Brain microvascular endothelial cell (primary cell): ENCODE results near the gene ASIC1.

ENCODE experiments used
- DNase-seq: peaks from one replicate; pipeline ENCODE4 v3.0.0-alpha.2; 2020
- H3K27ac ChIP-seq: fragments of 250-450 bp; sonication (Bioruptor Pico); 2 replicates; pipeline ENCODE4 v1.5.1; 2020; ENCODE audit warnings: mild to moderate bottlenecking, moderate library complexity
- H3K27me3 ChIP-seq: fragments of 250-450 bp; sonication (Bioruptor Pico); replicated peaks from 2 replicates; pipeline ENCODE4 v1.5.1; 2020; ENCODE audit warnings: mild to moderate bottlenecking
- H3K36me3 ChIP-seq: fragments of 250-450 bp; sonication (Bioruptor Pico); replicated peaks from 2 replicates; pipeline ENCODE4 v1.5.1; 2020; ENCODE audit warnings: mild to moderate bottlenecking
- H3K4me3 ChIP-seq: 2 replicates; pipeline ENCODE4 v1.5.1; 2011; ENCODE audit warnings: low read depth, mild to moderate bottlenecking, control low read depth, low read length, moderate library complexity
- in situ Hi-C: cut with HindIII; loops from 2 replicates; pipeline ENCODE4 v1.10.0; 2017; ENCODE audit warnings: low sequenced_read_pairs, low pct_ligation_motif_present
- TF ChIP-seq, protein P1 (sequence below): IDR thresholded peaks from 2 replicates; pipeline ENCODE4 v1.5.1; 2011; ENCODE audit warnings: low read depth, mild to moderate bottlenecking, moderate library complexity, low read length, control low read depth, inconsistent platforms; ENCODE audit errors: missing control alignments

Gene ASIC1

DNA sequence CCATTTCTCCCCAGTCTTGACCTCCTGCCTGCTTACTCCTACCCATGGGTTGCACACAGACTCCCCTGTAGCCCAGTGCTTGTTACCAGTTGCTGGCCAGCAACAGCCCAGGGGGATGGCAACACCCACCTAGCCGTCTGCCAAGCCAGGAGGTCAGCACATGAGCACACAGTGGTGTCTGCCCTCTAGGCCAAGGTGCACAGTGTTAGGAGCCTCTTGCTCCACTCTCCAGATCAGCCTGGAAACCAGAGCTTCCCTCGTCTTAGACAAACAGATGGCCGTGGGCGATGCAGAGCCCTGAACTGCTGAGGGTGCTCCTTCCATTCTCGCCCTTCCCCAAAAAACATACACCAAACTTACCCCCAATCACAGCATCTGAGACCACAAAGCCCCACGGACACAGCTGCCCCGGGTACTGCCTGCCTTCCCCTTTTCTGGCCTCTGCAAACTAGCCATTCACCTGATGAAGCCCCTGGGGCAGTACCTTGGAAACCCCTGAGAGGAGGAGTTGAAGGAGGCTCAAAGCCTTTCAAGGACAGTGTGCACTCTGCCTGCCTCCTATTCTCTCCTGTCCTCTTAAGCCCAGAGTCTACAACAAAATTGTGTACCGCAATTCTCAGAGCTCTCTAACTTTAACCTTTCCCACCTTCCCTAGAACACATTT is 45.4 kb downstream of the ASIC1 start:
- DNase-seq, result no peak
- Histone ChIP-seq H3K4me3 (no peak overlapping the region), H3K36me3 (peaks cover 23% of the 10 kb centered on the region), H3K27me3 (no peaks in the 10 kb centered on the region), H3K27ac (no peak overlapping the region)
- TF ChIP-seq, protein P1, sequence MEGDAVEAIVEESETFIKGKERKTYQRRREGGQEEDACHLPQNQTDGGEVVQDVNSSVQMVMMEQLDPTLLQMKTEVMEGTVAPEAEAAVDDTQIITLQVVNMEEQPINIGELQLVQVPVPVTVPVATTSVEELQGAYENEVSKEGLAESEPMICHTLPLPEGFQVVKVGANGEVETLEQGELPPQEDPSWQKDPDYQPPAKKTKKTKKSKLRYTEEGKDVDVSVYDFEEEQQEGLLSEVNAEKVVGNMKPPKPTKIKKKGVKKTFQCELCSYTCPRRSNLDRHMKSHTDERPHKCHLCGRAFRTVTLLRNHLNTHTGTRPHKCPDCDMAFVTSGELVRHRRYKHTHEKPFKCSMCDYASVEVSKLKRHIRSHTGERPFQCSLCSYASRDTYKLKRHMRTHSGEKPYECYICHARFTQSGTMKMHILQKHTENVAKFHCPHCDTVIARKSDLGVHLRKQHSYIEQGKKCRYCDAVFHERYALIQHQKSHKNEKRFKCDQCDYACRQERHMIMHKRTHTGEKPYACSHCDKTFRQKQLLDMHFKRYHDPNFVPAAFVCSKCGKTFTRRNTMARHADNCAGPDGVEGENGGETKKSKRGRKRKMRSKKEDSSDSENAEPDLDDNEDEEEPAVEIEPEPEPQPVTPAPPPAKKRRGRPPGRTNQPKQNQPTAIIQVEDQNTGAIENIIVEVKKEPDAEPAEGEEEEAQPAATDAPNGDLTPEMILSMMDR, result no peak
- in situ Hi-C loops, result no loop called here

DNA sequence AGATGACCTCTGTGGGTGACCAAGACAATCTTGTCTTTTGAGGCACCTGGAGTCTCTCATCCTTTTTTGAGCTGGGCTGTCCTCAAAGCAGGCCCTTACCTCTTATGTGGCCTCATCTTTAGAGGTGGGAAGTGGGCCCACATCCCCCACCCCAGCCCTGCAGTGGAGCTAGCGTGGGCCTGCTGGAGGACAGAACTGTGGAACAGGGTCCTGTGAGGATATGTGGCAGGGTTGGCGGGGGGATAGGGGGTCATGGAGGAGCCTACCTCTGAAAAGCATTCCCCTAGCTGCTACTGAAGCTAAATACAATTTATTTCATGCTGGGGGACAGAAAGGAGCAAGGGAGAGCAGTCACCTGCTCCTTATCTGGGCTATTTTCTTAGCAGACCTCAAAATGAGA is 46.0 kb downstream of the ASIC1 start:
- Histone ChIP-seq H3K4me3 (no peak overlapping the region), H3K27me3 (no peaks in the 10 kb centered on the region), H3K36me3 (peaks cover 17% of the 10 kb centered on the region), H3K27ac (no peak overlapping the region)
- TF ChIP-seq, protein P1, result no peak
- DNase-seq, result no peak
- in situ Hi-C loops, result no loop called here

DNA sequence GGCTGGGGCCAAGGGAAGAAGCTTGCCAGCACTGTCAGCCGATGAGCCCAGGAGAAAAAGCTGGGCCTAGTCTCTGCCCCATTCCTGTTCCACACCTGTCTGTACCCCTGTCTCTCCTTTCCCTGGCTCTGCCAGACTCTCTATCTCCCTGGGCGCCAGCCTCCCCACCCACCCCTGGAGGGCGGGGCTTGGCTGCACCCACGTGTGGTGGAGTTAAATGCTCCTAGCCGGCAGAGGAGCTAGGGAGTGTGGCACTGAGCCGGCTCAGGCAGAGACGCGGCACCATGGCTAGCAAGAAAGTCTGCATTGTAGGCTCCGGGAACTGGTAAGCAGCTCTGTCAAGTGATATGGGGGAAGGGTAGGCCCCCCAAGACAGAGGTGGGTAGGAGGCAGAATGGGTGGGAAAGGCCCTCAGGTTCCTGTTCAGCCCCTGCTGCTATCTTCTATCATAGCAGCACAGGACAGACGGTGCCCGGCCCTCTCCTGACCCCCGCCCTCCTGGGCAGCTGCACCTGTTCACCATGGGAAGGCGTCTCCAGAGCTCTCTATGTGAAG is 46.4 kb downstream of the ASIC1 start, which contains the start of gene GPD1:
TSS of gene GPD1 (plus strand) at position 242 of the 555 bp plus-strand sequence. CDS start at position 285, 43 bp downstream.
- H3K36me3 ChIP-seq, result peaks cover 12% of the 10 kb centered on the region
- DNase-seq, result no peak
- in situ Hi-C loops, result no loop called here
- no peak within 1 kb of the TSS for H3K27ac ChIP-seq
- H3K4me3 ChIP-seq, result no peak within 1 kb of the TSS
- TF ChIP-seq, protein P1, result no peak
- no peaks in the 10 kb centered on the region for H3K27me3 ChIP-seq

DNA sequence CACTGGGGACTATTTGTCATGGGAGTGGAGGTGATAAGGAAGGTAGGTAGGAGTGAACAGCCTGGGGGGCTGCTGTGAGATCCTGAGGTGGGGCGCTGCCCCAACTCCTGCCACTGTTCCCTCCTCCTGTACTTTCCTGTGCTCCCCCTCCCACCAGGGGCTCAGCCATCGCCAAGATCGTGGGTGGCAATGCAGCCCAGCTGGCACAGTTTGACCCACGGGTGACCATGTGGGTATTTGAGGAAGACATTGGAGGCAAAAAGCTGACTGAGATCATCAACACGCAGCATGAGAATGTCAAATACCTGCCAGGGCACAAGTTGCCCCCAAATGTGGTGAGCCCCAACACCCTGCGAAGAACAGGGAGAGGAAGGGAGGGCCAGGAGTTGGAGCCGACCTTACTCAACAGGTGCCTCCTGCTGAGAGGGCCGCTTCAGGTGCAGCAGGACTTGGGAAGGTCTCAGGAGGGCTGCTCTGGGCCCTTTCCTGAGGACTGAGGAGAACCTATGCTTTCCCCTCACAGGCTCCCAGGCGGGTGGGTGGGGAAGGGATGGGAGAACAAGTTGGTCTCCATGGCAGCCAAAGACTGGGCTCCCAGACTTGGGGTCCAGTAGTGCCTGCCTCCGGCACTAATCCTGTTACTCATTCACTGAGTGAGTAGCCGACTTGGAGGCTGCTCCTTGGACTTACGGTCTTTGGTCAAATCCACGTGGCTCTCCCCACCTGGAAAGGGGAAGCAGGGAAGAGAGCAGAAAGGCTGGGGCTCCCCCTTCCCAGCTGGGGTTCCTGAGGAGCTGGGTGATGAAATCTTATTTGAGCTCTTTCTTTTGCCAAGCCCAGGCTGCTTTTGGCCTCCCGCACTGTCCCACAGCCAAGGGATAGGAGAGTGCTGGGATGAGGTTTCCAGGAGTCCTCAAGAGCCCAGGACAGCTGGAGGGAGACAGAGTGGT is 47.3 kb downstream of the ASIC1 start:
- TF ChIP-seq, protein P1, result no peak
- H3K27ac ChIP-seq, result no peak overlapping the region
- H3K27me3 ChIP-seq, result no peaks in the 10 kb centered on the region
- no peak for DNase-seq
- H3K36me3 ChIP-seq, result peaks cover 4% of the 10 kb centered on the region
- no peak overlapping the region for H3K4me3 ChIP-seq
- in situ Hi-C loops, result no loop called here

DNA sequence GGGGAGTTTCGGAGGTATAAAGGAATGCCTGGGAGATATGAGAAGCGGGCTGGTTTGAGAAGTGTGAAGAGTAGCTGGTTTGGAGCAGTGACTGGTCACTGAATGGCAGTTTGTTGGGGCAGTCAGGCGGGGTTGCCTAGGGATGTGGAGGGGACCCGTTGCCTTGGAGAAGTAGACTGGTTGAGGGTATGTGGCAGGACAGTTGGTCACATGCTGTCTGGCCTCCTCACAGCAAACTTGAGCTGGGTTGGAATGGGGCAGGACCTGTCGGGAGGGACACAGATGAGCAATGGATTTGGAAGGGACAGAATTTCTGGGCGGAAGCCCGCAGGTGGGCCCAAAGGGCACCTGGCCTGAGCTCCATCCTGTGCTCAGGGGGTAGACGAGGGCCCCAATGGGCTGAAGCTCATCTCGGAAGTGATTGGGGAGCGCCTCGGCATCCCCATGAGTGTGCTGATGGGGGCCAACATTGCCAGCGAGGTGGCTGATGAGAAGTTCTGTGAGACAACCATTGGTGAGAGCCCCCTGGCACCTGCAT is 48.6 kb downstream of the ASIC1 start:
- no peak for DNase-seq
- Histone ChIP-seq H3K36me3 (no peaks in the 10 kb centered on the region), H3K27me3 (no peaks in the 10 kb centered on the region), H3K4me3 (no peak overlapping the region), H3K27ac (no peak overlapping the region)
- TF ChIP-seq, protein P1, result no peak
- in situ Hi-C loops, result no loop called here
